ENCODE results near the gene ODF4. TPM values are rescaled to one million over a fixed set of nuclear protein-coding genes. Genes with fewer than 3 reads are reported as not detected.
"Not testable (repeated sequence)": the region's sequence is repeated elsewhere in the genome, so short reads cannot be mapped to it uniquely, and the experiment has no call there.

ODF4 gene
- total RNA-seq, 3 donors from 2014 or later (not counting 1 experiment from before 2014, with no cell fraction given), result not detected

DNA sequence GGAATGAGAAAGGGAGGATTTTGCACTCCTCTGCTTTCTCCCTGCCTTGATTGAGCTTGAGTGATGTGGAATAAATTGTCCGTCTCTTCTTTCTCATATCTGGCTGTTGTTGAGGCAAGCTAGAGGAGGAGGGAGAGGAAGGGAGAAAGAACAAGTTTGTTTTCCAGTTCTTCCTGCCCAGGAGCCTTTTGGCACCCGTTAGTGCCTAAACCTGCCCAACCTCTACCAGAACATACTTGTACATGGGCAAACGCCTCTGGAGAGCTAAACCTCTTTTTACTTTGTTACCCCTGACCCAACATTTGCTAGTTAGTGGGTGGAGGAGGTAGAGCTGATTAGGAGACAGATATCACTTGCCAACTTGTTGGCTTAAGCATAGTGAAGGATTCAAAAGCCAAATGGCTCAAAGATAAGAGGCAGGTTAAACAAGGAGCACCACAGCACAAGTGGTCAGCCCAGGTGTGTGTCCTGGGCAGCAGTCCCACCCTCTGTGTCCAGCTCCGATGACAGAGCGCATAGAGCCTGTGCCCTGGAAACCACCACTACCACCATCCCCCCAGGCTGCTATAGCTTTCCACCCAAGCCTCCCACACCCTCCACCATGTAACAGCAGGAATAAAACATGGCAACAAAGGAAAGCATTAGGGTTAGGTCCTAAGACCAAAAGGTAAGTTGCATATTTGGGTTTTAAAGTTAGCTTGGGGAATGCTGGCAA is 6.5 kb downstream of the ODF4 start:
- no peaks in the 10 kb centered on the region for H3K36me3 Mint-ChIP-seq
- DNase-seq (no peak), ATAC-seq (no peak)
- Histone ChIP-seq H3K36me3 (ENCODE audit: control insufficient read depth, insufficient read depth, low read length) (no peaks in the 10 kb centered on the region), H3K9me3 (ENCODE audit: control insufficient read depth, insufficient read depth, low read length) (no peaks in the 10 kb centered on the region), H3K27ac (ENCODE audit: low read length) (no peak overlapping the region), H3K27me3 (ENCODE audit: control insufficient read depth, insufficient read depth, low read length) (peaks cover 4% of the 10 kb centered on the region), H3K4me3 (ENCODE audit: low read length) (no peak overlapping the region), H3K4me1 (ENCODE audit: control insufficient read depth, insufficient read depth, low read length) (no peaks in the 10 kb centered on the region)
- TF ChIP-seq, protein P1, sequence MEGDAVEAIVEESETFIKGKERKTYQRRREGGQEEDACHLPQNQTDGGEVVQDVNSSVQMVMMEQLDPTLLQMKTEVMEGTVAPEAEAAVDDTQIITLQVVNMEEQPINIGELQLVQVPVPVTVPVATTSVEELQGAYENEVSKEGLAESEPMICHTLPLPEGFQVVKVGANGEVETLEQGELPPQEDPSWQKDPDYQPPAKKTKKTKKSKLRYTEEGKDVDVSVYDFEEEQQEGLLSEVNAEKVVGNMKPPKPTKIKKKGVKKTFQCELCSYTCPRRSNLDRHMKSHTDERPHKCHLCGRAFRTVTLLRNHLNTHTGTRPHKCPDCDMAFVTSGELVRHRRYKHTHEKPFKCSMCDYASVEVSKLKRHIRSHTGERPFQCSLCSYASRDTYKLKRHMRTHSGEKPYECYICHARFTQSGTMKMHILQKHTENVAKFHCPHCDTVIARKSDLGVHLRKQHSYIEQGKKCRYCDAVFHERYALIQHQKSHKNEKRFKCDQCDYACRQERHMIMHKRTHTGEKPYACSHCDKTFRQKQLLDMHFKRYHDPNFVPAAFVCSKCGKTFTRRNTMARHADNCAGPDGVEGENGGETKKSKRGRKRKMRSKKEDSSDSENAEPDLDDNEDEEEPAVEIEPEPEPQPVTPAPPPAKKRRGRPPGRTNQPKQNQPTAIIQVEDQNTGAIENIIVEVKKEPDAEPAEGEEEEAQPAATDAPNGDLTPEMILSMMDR (IDR thresholded peaks at IDR 0.05), result no peak
- no peaks in the 10 kb centered on the region for H3K9me3 Mint-ChIP-seq
- 100% methylated on average over 3 of the region's 5 CpGs for WGBS (ENCODE audit: insufficient coverage)
- peaks cover 10 to 12% of the 10 kb centered on the region in 2 donors for H3K27me3 Mint-ChIP-seq (ENCODE audit: low read depth in 2 of 2)
- H3K4me1 Mint-ChIP-seq, result no peaks in the 10 kb centered on the region
- H3K4me3 Mint-ChIP-seq, result no peak overlapping the region
- intact Hi-C loops (cut with micrococcal nuclease), result no loop called here
- H3K27ac Mint-ChIP-seq, result no peak overlapping the region

DNA sequence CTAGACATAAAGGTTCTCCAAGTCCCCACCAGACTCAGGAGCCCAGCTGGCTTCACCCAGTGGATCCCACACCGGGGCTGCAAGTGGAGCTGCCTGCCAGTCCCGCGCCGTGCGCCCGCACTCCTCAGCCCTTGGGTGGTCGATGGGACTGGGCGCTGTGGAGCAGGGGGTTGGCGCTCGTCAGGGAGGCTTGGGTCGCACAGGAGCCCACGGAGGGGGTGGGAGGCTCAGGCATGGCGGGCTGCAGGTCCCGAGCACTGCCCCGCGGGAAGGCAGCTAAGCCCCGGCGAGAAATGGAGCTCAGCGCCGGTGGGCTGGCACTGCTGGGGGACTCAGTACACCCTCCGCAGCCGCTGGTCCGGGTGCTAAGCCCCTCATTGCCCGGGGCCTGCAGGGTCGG is 7.4 kb downstream of the ODF4 start:
- H3K9me3 ChIP-seq (ENCODE audit: control insufficient read depth, insufficient read depth, low read length); H3K36me3 ChIP-seq (ENCODE audit: control insufficient read depth, insufficient read depth, low read length); H3K9me3 Mint-ChIP-seq; H3K36me3 Mint-ChIP-seq; DNase-seq; H3K27ac ChIP-seq (ENCODE audit: low read length); H3K4me1 ChIP-seq (ENCODE audit: control insufficient read depth, insufficient read depth, low read length); H3K4me3 Mint-ChIP-seq; H3K4me3 ChIP-seq (ENCODE audit: low read length); H3K27me3 ChIP-seq (ENCODE audit: control insufficient read depth, insufficient read depth, low read length); H3K27ac Mint-ChIP-seq; H3K4me1 Mint-ChIP-seq; intact Hi-C loops (cut with micrococcal nuclease); ATAC-seq: not testable (repeated sequence)
- WGBS (ENCODE audit: insufficient coverage), result 62% methylated on average over 23 of the region's 25 CpGs
- H3K27me3 Mint-ChIP-seq (ENCODE audit: low read depth in 2 of 2), result peaks cover 10 to 12% of the 10 kb centered on the region in 2 donors

DNA sequence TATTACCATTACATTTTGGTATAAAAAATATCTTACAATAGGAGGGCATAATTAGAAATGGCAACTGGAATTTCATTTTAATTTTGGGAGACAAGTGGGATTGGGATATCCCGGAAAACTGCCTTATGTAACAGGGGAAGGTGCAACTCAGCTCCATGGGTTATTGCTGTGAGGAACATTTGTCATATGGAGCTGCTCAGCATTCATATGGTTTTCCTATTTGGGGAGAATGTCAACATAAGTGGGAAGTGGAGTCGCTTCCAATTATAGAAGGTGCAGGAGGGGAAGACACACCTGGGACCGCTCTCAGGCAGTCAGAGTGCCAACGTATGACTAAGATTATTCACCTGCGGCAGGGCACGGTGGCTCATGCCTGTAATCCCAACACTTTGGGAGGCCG is 10.7 kb downstream of the ODF4 start:
- no peaks in the 10 kb centered on the region for H3K9me3 ChIP-seq (ENCODE audit: control insufficient read depth, insufficient read depth, low read length)
- no peak overlapping the region for H3K4me3 ChIP-seq (ENCODE audit: low read length)
- TF ChIP-seq, protein P1 (IDR thresholded peaks at IDR 0.05), result no peak
- no peaks in the 10 kb centered on the region for H3K36me3 ChIP-seq (ENCODE audit: control insufficient read depth, insufficient read depth, low read length)
- peaks cover 2% of the 10 kb centered on the region for H3K27me3 ChIP-seq (ENCODE audit: control insufficient read depth, insufficient read depth, low read length)
- H3K27ac ChIP-seq (ENCODE audit: low read length), result no peak overlapping the region
- no peaks in the 10 kb centered on the region for H3K4me1 Mint-ChIP-seq
- intact Hi-C loops (cut with micrococcal nuclease), result no loop called here
- ATAC-seq (no peak), DNase-seq (no peak)
- no peaks in the 10 kb centered on the region for H3K4me1 ChIP-seq (ENCODE audit: control insufficient read depth, insufficient read depth, low read length)
- peaks cover 10 to 12% of the 10 kb centered on the region in 2 donors for H3K27me3 Mint-ChIP-seq (ENCODE audit: low read depth in 2 of 2)
- H3K27ac Mint-ChIP-seq, result no peak overlapping the region
- no peak overlapping the region for H3K4me3 Mint-ChIP-seq
- 89% methylated on average over 7 of the region's 7 CpGs for WGBS (ENCODE audit: insufficient coverage)
- no peaks in the 10 kb centered on the region for H3K9me3 Mint-ChIP-seq
- H3K36me3 Mint-ChIP-seq, result no peaks in the 10 kb centered on the region

DNA sequence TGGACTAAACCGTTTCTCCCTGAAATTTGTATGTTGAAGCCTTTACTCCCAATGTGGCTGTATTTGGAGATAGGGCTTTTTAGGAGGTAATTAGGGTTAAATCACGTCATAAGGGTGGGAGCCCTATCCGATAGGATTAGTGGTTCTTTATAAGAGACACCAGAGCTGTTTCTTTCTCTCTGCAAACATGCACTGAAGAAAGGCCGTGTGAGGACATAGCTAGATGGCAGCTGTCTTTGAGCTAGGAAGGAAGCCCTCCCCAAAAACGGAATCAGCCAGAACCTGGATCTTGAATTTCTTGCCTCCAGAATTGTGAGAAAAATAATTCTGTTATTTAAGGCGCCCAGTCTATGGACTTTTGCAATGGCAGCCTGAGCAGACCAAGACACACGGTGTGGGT is 14.1 kb downstream of the ODF4 start:
- no peaks in the 10 kb centered on the region for H3K27me3 ChIP-seq (ENCODE audit: control insufficient read depth, insufficient read depth, low read length)
- no peaks in the 10 kb centered on the region for H3K36me3 ChIP-seq (ENCODE audit: control insufficient read depth, insufficient read depth, low read length)
- DNase-seq (no peak), ATAC-seq (no peak)
- no peak overlapping the region for H3K27ac Mint-ChIP-seq
- no peaks in the 10 kb centered on the region for H3K4me1 ChIP-seq (ENCODE audit: control insufficient read depth, insufficient read depth, low read length)
- H3K4me3 Mint-ChIP-seq, result no peak overlapping the region
- no peak overlapping the region for H3K27ac ChIP-seq (ENCODE audit: low read length)
- H3K36me3 Mint-ChIP-seq, result no peaks in the 10 kb centered on the region
- intact Hi-C loops (cut with micrococcal nuclease), result no loop called here
- no peaks in the 10 kb centered on the region for H3K4me1 Mint-ChIP-seq
- peaks cover 0 to 3% of the 10 kb centered on the region in 2 donors for H3K27me3 Mint-ChIP-seq (ENCODE audit: low read depth in 2 of 2)
- no peak overlapping the region for H3K4me3 ChIP-seq (ENCODE audit: low read length)
- no peaks in the 10 kb centered on the region for H3K9me3 ChIP-seq (ENCODE audit: control insufficient read depth, insufficient read depth, low read length)
- 78% methylated on average over 7 of the region's 7 CpGs for WGBS (ENCODE audit: insufficient coverage)
- TF ChIP-seq, protein P1 (IDR thresholded peaks at IDR 0.05), result no peak
- no peaks in the 10 kb centered on the region for H3K9me3 Mint-ChIP-seq
